ENCODE results near the gene TFR2.

Gene TFR2

DNA sequence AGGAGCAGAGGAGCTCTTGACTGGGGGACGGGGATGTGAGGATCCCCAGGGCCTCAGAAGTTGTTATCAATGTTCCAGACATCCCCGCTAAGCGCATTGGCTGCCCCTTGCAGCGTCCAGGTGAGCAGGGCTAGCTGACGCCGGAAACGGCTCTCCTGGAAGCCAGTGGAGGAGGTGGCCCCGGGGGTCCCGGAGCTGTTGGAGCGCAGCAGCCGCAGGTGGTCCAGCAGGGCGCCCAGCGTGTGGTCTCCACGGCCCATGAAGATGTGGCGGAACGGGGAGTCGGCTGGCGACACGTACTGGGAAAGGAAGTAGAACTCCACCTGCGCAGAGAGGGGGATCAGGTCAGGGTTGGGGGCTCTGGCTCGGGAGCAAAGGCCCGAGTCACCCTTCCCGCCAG, 20.5 kb downstream of the TFR2 start:
- H3K36me3 ChIP-seq, result no peaks in the 10 kb centered on the region
- DNase-seq, result no peak
- no peaks in the 10 kb centered on the region for H3K27me3 ChIP-seq
- no peak overlapping the region for H3K4me3 ChIP-seq (ENCODE audit: low read depth, low read length)
- TF ChIP-seq, protein P1, sequence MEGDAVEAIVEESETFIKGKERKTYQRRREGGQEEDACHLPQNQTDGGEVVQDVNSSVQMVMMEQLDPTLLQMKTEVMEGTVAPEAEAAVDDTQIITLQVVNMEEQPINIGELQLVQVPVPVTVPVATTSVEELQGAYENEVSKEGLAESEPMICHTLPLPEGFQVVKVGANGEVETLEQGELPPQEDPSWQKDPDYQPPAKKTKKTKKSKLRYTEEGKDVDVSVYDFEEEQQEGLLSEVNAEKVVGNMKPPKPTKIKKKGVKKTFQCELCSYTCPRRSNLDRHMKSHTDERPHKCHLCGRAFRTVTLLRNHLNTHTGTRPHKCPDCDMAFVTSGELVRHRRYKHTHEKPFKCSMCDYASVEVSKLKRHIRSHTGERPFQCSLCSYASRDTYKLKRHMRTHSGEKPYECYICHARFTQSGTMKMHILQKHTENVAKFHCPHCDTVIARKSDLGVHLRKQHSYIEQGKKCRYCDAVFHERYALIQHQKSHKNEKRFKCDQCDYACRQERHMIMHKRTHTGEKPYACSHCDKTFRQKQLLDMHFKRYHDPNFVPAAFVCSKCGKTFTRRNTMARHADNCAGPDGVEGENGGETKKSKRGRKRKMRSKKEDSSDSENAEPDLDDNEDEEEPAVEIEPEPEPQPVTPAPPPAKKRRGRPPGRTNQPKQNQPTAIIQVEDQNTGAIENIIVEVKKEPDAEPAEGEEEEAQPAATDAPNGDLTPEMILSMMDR (IDR thresholded peaks at IDR 0.05; ENCODE audit: low read depth, low read length), result no peak
- H3K9me3 ChIP-seq, result no peaks in the 10 kb centered on the region
- no peaks in the 10 kb centered on the region for H3K4me1 ChIP-seq

DNA sequence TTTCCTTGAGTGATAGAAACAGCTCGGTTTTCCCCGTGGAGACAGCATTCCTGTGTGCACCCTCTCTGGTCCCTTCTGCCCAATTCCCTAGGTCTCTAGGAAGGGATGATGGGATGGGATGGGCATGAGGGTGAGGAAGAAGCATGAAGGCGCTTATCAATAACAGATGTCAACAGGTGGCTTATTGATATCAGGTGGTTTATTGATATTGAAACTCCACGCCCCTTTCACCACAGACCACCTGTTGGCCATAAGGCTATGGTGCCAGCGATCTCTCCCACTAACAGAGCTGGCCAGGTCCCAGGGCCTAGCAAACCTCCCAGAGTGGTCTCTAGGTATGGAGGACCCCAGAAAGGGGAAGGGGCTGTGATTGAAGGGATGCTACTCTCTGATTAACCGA, 21.1 kb downstream of the TFR2 start:
- H3K36me3 ChIP-seq, result no peaks in the 10 kb centered on the region
- H3K27me3 ChIP-seq, result no peaks in the 10 kb centered on the region
- H3K4me3 ChIP-seq (ENCODE audit: low read depth, low read length), result no peak overlapping the region
- no peaks in the 10 kb centered on the region for H3K9me3 ChIP-seq
- DNase-seq, result no peak
- H3K4me1 ChIP-seq, result no peaks in the 10 kb centered on the region
- TF ChIP-seq, protein P1 (IDR thresholded peaks at IDR 0.05; ENCODE audit: low read depth, low read length), result no peak

DNA sequence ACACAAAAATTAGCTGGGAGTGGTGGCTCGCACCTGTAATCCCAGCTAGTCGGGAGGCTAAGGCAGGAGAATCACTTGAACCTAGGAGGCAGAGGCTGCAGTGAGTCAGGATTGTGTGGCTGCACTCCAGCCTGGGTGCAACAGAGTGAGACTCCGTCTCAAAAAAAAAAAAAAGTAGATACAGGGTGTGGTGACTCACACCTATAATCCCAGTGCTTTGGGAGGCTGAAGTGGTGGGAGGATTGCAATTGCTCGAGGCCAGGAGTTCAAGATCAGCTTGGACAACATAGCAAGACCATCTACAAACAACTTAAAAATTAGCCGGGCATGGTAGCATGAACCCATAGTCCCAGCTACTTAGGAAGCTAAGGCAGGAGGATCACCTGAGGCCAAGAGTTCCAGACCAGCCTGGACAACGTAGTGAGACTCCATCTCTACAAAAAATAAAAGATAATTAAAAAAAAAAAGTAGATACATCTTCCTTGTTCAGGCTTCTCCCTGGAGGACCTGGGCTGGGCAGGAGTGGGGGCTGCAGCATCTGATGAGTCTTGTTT, 27.0 kb downstream of the TFR2 start:
- DNase-seq, result no peak
- H3K4me1 ChIP-seq, result no peaks in the 10 kb centered on the region
- no peaks in the 10 kb centered on the region for H3K27me3 ChIP-seq
- H3K9me3 ChIP-seq, result no peaks in the 10 kb centered on the region
- TF ChIP-seq, protein P1 (IDR thresholded peaks at IDR 0.05; ENCODE audit: low read depth, low read length), result no peak
- no peak overlapping the region for H3K4me3 ChIP-seq (ENCODE audit: low read depth, low read length)
- H3K36me3 ChIP-seq, result no peaks in the 10 kb centered on the region

DNA sequence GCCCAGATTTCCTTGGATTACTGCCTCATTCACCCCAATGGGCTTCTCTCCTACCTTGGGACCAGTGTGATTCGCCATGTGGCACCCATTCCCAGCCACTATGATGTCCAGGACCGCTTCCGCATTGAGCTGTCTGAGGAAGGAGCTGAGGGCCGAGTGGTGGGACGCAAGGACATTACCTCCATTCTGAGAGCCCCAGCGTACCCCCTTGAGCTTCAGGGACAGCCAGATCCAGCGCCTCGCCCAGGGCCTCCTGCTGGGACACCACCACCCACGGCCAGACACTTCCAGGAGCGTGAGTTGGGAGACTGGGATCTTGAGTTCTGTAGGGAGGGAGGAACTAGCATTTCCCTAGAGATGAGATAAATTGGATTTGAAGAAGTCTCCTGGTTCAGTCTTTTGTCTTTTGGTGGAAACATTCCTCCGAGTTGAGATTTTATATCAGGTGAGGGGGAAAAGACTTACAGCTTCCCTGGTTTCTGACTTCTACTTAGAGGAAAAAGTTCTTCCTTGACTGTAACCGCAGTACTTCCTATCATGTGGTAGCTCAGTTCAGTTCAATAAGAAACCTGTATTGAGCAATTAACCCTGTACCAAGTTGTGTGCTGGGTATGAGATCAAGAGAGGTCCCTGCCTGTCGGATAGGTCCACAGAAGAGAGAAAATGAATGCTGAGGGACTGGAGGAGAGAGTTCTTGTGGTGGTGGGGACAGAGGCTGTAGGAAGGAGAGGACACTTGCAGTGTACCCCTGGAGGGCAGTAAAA, 27.8 kb downstream of the TFR2 start:
- H3K9me3 ChIP-seq, result no peaks in the 10 kb centered on the region
- TF ChIP-seq, protein P1 (IDR thresholded peaks at IDR 0.05; ENCODE audit: low read depth, low read length), result no peak
- DNase-seq, result no peak
- H3K27me3 ChIP-seq, result no peaks in the 10 kb centered on the region
- no peaks in the 10 kb centered on the region for H3K4me1 ChIP-seq
- no peak overlapping the region; the same call in 1 of the 2 replicates for H3K4me3 ChIP-seq (ENCODE audit: low read depth, low read length)
- H3K36me3 ChIP-seq, result no peaks in the 10 kb centered on the region

DNA sequence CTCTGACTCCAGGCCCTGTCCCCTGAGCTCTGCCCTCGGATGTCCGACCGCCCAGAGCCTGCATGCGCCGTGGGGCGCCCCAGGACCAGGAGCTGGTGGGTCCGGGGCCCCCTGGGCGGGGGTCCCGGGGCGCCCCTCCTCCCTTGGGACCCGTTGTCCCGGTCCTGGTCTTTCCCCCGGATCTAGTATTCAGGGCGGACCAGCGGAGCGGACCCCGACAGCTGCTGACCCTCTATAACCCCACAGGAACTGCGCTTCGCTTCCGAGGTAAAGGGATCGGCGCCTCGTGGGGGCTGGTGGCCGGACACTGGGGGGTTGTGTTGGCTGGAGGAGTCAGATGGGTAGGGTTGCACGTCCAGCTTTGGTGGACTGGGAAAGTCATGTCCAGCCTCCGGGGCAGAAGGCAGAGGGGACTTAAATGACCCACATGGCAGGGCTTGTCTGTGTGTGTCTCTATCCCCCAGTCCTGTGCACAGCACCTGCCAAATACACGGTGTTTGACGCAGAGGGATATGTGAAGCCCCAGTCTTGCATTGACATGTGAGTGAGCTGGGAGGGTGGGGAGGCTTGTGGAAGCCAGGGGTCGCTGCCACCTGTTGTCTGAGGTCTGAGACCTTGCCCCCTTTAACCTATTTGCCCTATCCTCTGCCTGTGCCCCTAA, 28.5 kb downstream of the TFR2 start:
- no peak for DNase-seq

More for the DNA sequence above, 28.5 kb downstream of the TFR2 start:
- Histone ChIP-seq H3K4me3 (ENCODE audit: low read depth, low read length) (peak overlapping the region; percentile 74), H3K27me3 (no peaks in the 10 kb centered on the region), H3K9me3 (no peaks in the 10 kb centered on the region), H3K36me3 (peaks cover 5% of the 10 kb centered on the region), H3K4me1 (no peaks in the 10 kb centered on the region)
- TF ChIP-seq, protein P1 (IDR thresholded peaks at IDR 0.05; ENCODE audit: low read depth, low read length), result peak; percentile 33

All from BE2C (cell line).